SK-N-SH (cell line): Measurements from ENCODE around the gene LEMD1.

Source experiments
- EP300 ChIP-seq, 2 experiments: IDR thresholded peaks; 2 replicates each; pipeline versions ENCODE4 v1.4.0 to v1.6.1; 2012; ENCODE audit warnings: borderline replicate concordance in 1 of 2, low read depth in 1 of 2, low read length in 1 of 2
- EZH2phosphoT487 ChIP-seq: fragments of 200-600 bp; sonication (generic); IDR thresholded peaks from 2 replicates; pipeline ENCODE4 v1.6.1; 2017; ENCODE audit warnings: low read depth, mixed run types, mild to moderate bottlenecking, antibody characterized with exemption, moderate library complexity, borderline replicate concordance
- FOXM1 ChIP-seq: IDR thresholded peaks from 2 replicates; pipeline ENCODE4 v1.4.0; 2012; ENCODE audit warnings: low read depth, mild to moderate bottlenecking
- MXI1 ChIP-seq: IDR thresholded peaks from 2 replicates; pipeline ENCODE4 v1.6.1; 2012; ENCODE audit warnings: mild to moderate bottlenecking, low read depth, low read length, improper control_type of control experiment
- POLR2AphosphoS5 ChIP-seq: IDR thresholded peaks from 2 replicates; pipeline ENCODE4 v1.6.1; 2012; ENCODE audit warnings: low read depth, low read length
- RAD21 ChIP-seq: IDR thresholded peaks from 2 replicates; pipeline ENCODE4 v1.6.1; 2012; ENCODE audit warnings: mild to moderate bottlenecking, low read length
- RXRA ChIP-seq: IDR thresholded peaks from 2 replicates; pipeline ENCODE4 v1.4.0; 2012; ENCODE audit warnings: low read depth, mild to moderate bottlenecking, borderline replicate concordance
- SMC3 ChIP-seq: IDR thresholded peaks from 2 replicates; pipeline ENCODE4 v1.6.1; 2012; ENCODE audit warnings: low read depth, low read length, improper control_type of control experiment
- TAF1 ChIP-seq: IDR thresholded peaks from 2 replicates; pipeline ENCODE4 v1.6.1; 2012; ENCODE audit warnings: low read depth, mild to moderate bottlenecking, low read length, moderate library complexity, borderline replicate concordance
- TCF12 ChIP-seq: IDR thresholded peaks from 2 replicates; pipeline ENCODE4 v1.4.0; 2012
- TF ChIP-seq, protein P1 (sequence below): fragments of 200-600 bp; sonication (generic); IDR thresholded peaks from 2 replicates; pipeline ENCODE4 v1.6.1; 2017; ENCODE audit warnings: antibody characterized with exemption, mild to moderate bottlenecking, moderate library complexity
- TF ChIP-seq, protein P2 (sequence below): IDR thresholded peaks from 2 replicates; pipeline ENCODE4 v1.4.0; 2012; ENCODE audit warnings: low read depth

DNA sequence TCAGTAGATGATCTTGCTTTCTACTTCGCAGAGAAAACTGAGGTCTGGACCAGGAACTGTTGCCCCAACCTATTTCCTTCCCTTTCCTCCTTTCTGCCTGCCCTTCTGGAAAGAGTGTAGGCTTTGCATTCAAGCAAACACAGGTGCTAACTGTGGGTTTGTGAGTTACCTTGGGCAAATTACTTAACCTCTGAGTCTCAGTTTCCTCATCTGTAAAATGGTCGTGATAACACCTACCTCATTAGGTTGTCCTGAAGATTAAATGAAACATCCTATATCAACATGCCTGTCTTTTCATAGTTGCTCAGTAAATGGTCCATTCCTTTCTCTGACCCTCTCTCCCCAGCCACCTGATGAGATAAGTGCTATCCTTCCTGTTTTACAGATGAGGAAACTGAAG is 43.5 kb upstream of the LEMD1 start:
- TF ChIP-seq, protein P1, sequence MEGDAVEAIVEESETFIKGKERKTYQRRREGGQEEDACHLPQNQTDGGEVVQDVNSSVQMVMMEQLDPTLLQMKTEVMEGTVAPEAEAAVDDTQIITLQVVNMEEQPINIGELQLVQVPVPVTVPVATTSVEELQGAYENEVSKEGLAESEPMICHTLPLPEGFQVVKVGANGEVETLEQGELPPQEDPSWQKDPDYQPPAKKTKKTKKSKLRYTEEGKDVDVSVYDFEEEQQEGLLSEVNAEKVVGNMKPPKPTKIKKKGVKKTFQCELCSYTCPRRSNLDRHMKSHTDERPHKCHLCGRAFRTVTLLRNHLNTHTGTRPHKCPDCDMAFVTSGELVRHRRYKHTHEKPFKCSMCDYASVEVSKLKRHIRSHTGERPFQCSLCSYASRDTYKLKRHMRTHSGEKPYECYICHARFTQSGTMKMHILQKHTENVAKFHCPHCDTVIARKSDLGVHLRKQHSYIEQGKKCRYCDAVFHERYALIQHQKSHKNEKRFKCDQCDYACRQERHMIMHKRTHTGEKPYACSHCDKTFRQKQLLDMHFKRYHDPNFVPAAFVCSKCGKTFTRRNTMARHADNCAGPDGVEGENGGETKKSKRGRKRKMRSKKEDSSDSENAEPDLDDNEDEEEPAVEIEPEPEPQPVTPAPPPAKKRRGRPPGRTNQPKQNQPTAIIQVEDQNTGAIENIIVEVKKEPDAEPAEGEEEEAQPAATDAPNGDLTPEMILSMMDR = no peak
- TF ChIP-seq EZH2phosphoT487 (no peak), MXI1 (no peak), EP300 (IDR thresholded peaks at IDR 0.05; ENCODE audit: borderline replicate concordance in 1 of 2, low read depth in 1 of 2, low read length in 1 of 2) (no peak), POLR2AphosphoS5 (no peak), SMC3 (no peak), FOXM1 (no peak), RAD21 (no peak), TCF12 (no peak), RXRA (no peak), TAF1 (no peak)
- TF ChIP-seq, protein P2, sequence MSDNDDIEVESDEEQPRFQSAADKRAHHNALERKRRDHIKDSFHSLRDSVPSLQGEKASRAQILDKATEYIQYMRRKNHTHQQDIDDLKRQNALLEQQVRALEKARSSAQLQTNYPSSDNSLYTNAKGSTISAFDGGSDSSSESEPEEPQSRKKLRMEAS = no peak
